EL (cell line): ENCODE data around the gene RGS10.
"Not testable (repeated sequence)": the region's sequence is repeated elsewhere in the genome, so short reads cannot be mapped to it uniquely, and the experiment has no call there.

ENCODE experiments used
- DNase-seq: peaks from one replicate; pipeline ENCODE4 v3.0.0-alpha.2; 2016

Gene RGS10

DNA sequence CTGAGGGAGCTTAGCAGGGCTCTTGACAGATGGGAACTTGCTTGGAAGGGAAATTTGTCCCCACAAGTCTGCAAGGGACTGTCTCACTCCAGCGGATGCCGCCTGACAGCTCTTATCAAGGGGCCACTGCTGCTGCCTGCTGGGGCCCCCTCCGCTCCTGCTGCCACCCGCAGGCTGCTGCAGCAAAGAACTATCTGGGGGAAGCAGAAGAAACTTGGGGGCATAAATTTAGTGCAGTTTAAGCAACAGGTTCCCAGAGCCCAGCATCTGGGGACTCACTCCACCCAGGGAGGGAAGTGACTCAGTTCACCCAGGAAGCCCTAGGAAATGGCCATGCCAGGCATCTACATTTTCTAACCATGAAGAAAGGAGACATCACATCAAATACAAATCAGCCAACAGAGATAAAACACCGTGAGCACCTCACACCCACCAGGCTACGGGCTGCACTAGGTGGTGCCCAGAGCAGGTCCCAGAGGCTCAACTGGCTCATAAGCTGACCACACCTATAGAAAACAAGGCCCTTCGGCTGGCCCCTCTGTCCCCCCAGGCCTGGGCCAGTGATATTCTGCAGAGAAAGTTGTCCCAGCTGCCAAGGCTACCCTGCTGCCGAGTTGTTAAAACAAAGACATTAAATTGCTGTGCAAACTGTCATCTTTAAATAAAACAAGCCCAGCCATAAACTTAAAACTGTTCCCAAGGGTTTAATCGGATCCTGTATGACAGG lies 3.7 kb downstream of the RGS10 start:
- peak; percentile 52 for DNase-seq

DNA sequence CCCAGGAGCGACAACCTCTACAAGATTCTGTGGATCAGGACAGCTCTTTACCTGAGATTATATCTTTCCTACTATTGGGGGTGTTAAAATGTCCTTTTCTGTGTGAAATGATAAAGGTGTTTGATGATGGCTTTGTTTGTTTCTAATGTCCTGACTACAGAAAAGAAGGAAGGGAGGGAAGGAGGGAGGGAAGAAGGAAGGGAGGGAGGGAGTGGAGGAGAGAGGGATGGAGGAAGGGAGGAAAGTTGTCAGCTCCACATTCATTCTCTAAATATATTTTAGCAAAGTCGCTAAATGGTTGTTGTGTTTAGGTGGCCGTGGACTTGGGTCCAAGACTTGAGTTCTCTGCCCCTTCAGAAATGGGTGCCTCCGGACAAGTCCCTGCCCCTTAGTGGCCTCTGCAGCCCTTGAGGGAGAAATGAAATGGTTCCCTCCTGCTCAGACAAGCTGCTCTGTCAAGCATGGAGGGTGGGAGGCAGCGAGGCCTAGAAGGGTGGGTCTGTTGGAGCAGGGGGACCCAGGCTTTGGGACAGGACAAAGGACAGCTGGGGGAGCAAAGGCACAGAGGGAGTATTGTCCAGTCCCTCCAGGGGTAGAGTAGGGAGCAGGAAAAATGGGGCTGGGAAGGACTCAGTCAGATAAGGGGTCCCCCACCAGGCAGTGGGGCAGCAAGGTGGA lies 4.4 kb downstream of the RGS10 start:
- DNase-seq = no peak

GRCh38 chr10:119536508-119537025 lies 6.0 kb downstream of the RGS10 start:
- no peak for DNase-seq

- DNase-seq = no peak
Observed at GRCh38 chr10:119535837-119536507, 6.5 kb downstream of the RGS10 start.

DNA sequence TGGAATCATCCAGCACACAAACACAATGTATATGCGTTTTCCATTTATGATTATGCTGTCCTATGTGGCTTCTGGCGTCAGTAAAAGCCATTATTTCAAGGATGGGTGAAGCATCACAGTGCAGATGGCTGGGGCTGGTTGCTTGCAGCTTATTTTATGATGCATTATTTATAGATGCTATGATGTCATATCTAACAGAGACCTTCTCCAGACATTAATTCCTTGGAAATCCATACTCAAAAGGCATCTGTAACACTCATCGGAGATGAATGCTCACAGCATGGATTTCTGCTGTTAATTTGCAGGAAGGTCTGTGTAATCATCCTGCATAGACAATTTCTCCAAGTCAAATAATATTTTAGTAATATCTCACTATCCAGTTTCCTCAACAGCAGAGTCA lies 7.2 kb downstream of the RGS10 start:
- DNase-seq = peak; percentile 36

DNA sequence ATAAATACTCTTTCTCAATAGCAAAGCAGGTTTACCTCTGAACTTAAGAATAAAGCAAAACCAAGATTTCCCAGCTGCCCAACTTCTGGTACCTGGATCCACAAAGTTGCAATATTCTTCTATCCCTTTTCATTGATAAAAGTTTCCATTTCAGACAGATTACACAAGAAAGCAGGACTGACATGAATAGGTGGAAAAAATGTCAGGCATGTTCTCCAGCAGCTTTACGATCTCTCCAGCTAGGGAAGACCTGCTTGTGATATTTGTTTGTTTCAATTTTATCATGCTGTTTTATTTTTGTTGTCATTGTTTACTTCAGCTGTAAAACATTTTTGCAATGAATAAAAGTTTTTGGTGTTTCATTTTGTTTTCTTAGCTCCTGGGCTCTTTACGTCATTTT lies 9.0 kb downstream of the RGS10 start:
- DNase-seq = no peak

GRCh38 chr10:119532791-119533190 lies 9.7 kb downstream of the RGS10 start:
- not testable (repeated sequence) for DNase-seq

- DNase-seq = not testable (repeated sequence)
Observed at GRCh38 chr10:119532251-119532650, 10.3 kb downstream of the RGS10 start.

GRCh38 chr10:119531067-119531466 lies 11.5 kb downstream of the RGS10 start:
- no peak for DNase-seq

GRCh38 chr10:119528663-119529237 lies 13.8 kb downstream of the RGS10 start:
- peak; percentile 91 for DNase-seq

GRCh38 chr10:119526621-119527592 lies 15.6 kb downstream of the RGS10 start:
- DNase-seq = no peak

- no peak for DNase-seq
Observed at GRCh38 chr10:119526149-119526548, 16.4 kb downstream of the RGS10 start.

GRCh38 chr10:119525116-119525515 lies 17.4 kb downstream of the RGS10 start:
- DNase-seq = no peak

DNA sequence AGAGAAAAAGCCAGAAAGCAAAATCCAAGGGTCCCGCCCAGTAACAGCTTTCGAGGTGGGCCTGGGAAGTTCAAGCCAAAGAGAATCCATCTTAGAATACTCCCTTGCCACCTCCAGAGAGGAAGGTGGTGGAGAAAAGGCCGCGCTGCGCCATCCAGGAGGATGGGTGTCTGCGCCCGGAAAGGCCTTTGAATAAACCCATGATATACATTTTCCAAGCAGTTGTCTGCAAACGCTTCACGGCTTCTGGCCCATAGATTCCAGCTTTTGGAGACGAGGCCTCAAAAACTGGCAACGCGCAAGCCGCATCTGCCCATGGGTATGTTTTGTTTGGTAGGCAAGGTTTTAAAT lies 17.8 kb downstream of the RGS10 start:
- DNase-seq = no peak

DNA sequence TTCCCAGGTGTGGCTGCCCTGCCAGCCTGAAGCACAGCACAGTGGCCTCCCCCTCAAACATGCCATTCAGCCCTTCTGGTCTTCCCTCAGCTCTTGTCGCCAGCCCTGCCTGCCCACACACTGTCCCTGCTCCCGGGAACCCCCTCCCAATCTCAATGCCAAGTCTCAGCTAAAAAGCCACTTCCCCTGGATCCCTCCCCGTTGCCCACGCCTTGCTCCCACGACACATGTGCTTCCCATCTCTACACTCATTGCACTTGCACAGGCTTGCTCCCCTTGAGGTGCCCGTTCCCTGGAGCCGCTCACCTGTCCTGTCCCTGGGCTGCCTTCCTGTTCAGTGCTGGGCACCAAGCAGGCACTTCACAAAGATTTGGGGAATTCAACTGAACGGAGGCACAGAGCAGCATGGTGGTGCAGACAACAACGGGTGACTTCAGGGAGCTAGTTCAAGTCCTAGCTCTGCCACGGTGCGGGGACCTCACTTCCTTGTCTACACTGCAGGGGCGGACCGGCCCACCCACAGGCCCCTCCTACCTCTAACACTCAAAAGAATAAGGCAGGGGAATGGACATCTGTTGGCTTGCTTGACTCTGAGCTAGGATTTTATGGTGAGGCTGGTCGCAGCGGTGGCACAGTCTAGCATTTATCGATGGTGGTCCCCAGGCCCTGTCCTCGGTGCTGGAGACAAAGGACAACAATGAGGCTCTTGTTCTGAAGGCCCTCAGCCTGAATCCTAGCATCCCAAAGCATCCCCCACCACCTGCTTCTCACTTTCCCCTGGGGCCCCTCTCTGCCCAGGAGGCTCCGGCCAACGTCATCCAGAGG lies 18.4 kb downstream of the RGS10 start:
- DNase-seq = no peak

DNA sequence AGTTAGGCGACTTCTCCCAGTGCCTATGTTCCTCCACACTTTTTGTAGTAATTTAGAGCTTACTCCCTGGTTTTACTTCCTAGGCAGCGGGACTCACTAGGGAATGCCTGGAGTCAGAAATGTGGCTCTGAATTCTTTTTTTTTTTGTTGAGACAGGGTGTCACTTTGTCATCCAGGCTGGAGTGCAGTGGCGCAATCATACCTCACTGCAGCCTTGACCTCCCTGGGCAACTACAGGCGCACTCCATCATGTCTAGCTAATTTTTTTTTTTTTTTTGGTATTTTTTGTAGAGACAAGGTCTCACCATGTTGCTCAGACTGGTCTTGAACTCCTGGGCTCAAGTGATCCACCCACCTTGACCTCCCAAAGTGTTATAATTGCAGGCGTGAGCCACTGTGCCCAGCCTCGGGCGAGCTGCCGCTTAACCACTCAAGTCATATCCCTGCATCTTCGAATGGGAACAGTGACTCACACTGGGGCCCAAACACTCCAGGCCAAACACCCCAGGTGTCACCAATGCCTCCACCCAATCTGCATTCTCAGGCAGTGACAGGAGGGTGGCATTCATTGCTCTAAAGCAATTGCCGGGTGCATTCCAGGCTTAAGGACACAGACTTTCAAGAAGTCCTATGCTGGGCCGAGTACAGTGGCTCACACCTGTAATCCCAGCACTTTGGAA lies 19.6 kb downstream of the RGS10 start:
- DNase-seq = no peak

GRCh38 chr10:119521443-119522204 lies 20.9 kb downstream of the RGS10 start:
- peak; percentile 91 for DNase-seq

DNA sequence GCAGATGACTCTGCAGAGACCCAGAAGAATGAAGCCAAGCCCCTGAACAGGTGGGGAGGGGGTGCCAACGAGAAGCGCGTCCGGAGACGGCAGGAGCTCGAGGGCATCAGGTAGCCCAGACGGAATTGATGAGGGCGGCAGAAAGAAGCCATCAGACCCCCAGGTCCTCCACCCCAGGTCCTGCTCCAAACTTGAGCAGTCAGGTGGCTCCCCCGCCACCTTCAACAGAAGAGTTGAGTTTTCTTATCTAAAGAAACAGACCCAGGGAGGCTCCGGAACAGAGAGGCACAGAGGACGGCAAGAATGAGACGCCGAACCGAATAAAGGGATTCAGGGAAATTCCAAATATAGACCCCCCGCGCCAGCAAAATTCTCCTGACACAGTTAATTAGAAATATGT lies 22.2 kb downstream of the RGS10 start:
- DNase-seq = no peak

DNA sequence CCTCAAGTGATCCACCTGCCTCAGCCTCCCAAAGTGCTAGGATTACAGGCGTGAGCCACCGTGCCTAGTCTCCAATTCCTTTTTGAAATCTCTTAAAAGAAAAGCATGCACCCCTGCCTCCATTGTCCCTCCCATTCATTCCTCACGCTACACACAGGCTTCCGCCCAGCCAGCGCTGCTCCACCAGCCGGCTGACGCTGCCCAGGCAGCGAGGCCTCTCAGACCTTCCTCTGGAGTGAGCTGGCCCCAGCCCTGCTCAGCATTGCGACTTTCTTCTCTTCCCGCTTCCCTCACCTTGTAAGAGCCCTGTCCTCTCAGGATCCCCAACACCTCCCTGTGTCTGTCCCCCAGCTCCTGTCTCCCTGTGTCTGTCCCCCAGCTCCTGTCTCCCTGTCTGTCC lies 23.6 kb downstream of the RGS10 start:
- no peak for DNase-seq

GRCh38 chr10:119518176-119518575 lies 24.3 kb downstream of the RGS10 start:
- no peak for DNase-seq
